Gastroesophageal sphincter (tissue), 4 donors: ENCODE data around the gene HTR2B. TPM values are rescaled to one million over a fixed set of nuclear protein-coding genes. Genes with fewer than 3 reads are reported as not detected.
A peak's percentile ranks its signal among the peaks of the same experiment; 100 is the strongest.

ENCODE experiments used
- ATAC-seq: fragments of 150-250 bp; one replicate; pipeline ENCODE4 v1.9.1; 2016; ENCODE audit warnings: mild to moderate bottlenecking, moderate library complexity
- H3K27ac ChIP-seq, 4 donors: fragments of 200-600 bp; sonication (generic) in 3 of 4; 1 replicate in 3 of 4; 2 replicates in 1 of 4; pipeline ENCODE4 v1.5.1; 2016 to 2019
- H3K27me3 ChIP-seq: fragments of 200-600 bp; sonication (generic); one replicate; pipeline ENCODE4 v1.5.1; 2019
- H3K36me3 ChIP-seq, 2 donors: fragments of 200-600 bp; sonication (generic); one replicate each; pipeline ENCODE4 v1.5.1; 2019; ENCODE audit warnings: control low read depth in 1 of 2
- H3K4me1 ChIP-seq, 3 donors: fragments of 200-600 bp; sonication (generic); 1 replicate in 2 of 3; 2 replicates in 1 of 3; pipeline ENCODE4 v1.5.1; 2016 to 2019; ENCODE audit warnings: control low read depth in 2 of 3
- H3K4me3 ChIP-seq, 2 donors: fragments of 200-600 bp; sonication (generic); one replicate each; pipeline ENCODE4 v1.5.1; 2019; ENCODE audit warnings: mild to moderate bottlenecking in 1 of 2, moderate library complexity in 1 of 2
- H3K9me3 ChIP-seq, 3 donors: fragments of 200-600 bp; sonication (generic); one replicate each; pipeline ENCODE4 v1.5.1; 2017 to 2019; ENCODE audit warnings: control low read depth in 2 of 3
- EP300 ChIP-seq: sonication (generic); formaldehyde crosslinking; IDR thresholded peaks from one replicate; pipeline ENCODE4 v1.6.1; 2017; ENCODE audit warnings: antibody characterized with exemption, mild to moderate bottlenecking
- POLR2A ChIP-seq, 2 donors: fragments of 450-650 bp; IDR thresholded peaks; one replicate each; pipeline ENCODE4 v1.6.1; 2017; ENCODE audit warnings: antibody characterized with exemption in 2 of 2, mild to moderate bottlenecking in 2 of 2, moderate library complexity in 1 of 2
- POLR2AphosphoS5 ChIP-seq: sonication (generic); formaldehyde crosslinking; IDR thresholded peaks from one replicate; pipeline ENCODE4 v1.6.1; 2017; ENCODE audit warnings: antibody characterized with exemption
- WGBS, 2 donors: methylation state at CpG; one replicate each; pipeline ENCODE4 v1.1.5; 2018; ENCODE audit warnings: low coverage in 1 of 2; 5-methylcytosine and 5-hydroxymethylcytosine counted together
- total RNA-seq, 4 donors: library from RNA; depleted of rRNA; stranded (reverse); fragments of >200 nt; gene quantifications; one replicate each; pipeline ENCODE4 v1.1.0, GENCODE V29; 2016
- TF ChIP-seq, protein P1 (sequence below), 4 experiments: fragments of 200-600 bp in 2 of 4; fragments of 450-650 bp in 2 of 4; sonication (generic) in 1 of 4; IDR thresholded peaks; one replicate each; pipeline ENCODE4 v1.5.1; 2017 to 2019; ENCODE audit warnings: antibody characterized with exemption in 4 of 4, mild to moderate bottlenecking in 2 of 4, moderate library complexity in 2 of 4

Gene HTR2B
- total RNA-seq, 4 donors from 2014 or later = 6.8 to 17.3 (median 16.0) TPM

GRCh38 chr2:231134910-231135655 lies 10.2 kb upstream of the HTR2B start:
- H3K9me3 ChIP-seq = no peaks in the 10 kb centered on the region
- H3K4me1 ChIP-seq = peaks cover 0 to 57% (median 0%) of the 10 kb centered on the region in 3 donors
- peak overlapping the region in 1 of 4 donors; percentile 53 for H3K27ac ChIP-seq
- H3K27me3 ChIP-seq = no peaks in the 10 kb centered on the region
- WGBS, 2 donors = 87 to 100% methylated on average over 1 of the region's 1 CpG
- H3K36me3 ChIP-seq = no peaks in the 10 kb centered on the region
- no peak overlapping the region for H3K4me3 ChIP-seq
- no peak for ATAC-seq
- TF ChIP-seq POLR2A (IDR thresholded peaks at IDR 0.05) = no peak
- TF ChIP-seq, protein P1, sequence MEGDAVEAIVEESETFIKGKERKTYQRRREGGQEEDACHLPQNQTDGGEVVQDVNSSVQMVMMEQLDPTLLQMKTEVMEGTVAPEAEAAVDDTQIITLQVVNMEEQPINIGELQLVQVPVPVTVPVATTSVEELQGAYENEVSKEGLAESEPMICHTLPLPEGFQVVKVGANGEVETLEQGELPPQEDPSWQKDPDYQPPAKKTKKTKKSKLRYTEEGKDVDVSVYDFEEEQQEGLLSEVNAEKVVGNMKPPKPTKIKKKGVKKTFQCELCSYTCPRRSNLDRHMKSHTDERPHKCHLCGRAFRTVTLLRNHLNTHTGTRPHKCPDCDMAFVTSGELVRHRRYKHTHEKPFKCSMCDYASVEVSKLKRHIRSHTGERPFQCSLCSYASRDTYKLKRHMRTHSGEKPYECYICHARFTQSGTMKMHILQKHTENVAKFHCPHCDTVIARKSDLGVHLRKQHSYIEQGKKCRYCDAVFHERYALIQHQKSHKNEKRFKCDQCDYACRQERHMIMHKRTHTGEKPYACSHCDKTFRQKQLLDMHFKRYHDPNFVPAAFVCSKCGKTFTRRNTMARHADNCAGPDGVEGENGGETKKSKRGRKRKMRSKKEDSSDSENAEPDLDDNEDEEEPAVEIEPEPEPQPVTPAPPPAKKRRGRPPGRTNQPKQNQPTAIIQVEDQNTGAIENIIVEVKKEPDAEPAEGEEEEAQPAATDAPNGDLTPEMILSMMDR (IDR thresholded peaks at IDR 0.05) = no peak
- TF ChIP-seq POLR2AphosphoS5 = no peak
- no peak for TF ChIP-seq EP300

GRCh38 chr2:231133365-231134099 lies 8.7 kb upstream of the HTR2B start:
- 90% methylated on average over 1 of the region's 1 CpG for WGBS, 2 donors
- ATAC-seq = no peak
- H3K4me3 ChIP-seq = no peak overlapping the region
- no peaks in the 10 kb centered on the region for H3K9me3 ChIP-seq
- no peaks in the 10 kb centered on the region for H3K36me3 ChIP-seq
- TF ChIP-seq, protein P1 (IDR thresholded peaks at IDR 0.05) = no peak
- H3K4me1 ChIP-seq = peaks cover 0 to 56% (median 0%) of the 10 kb centered on the region in 3 donors
- no peaks in the 10 kb centered on the region for H3K27me3 ChIP-seq
- H3K27ac ChIP-seq = peak overlapping the region in 1 of 4 donors; percentile 53

DNA sequence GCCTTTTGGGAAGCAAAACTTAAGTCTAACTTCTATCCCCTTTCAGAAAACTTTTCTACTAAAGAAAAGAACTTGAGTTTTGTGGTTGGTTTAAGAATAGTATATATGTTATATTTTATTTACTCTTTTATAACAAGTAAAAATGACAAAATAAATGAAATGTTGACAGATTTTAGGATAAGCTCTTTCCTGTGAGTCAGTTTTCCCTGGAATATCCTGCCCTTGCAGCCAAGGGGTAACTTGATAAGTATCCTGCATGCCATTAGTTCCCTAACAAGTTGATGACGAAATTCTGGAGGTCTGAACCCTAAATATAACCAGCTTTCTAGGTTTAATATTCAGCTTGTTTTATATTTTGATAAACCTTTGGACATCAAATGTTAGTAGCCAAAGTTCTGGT lies 7.3 kb upstream of the HTR2B start:
- Histone ChIP-seq H3K36me3 (no peaks in the 10 kb centered on the region), H3K9me3 (no peaks in the 10 kb centered on the region), H3K4me3 (no peak overlapping the region), H3K27ac (peak overlapping the region in 1 of 4 donors; percentile 53), H3K4me1 (peaks cover 0 to 46% (median 0%) of the 10 kb centered on the region in 3 donors), H3K27me3 (no peaks in the 10 kb centered on the region)
- no peak for ATAC-seq
- 53 to 100% methylated on average over 1 of the region's 1 CpG for WGBS, 2 donors
- TF ChIP-seq POLR2A (IDR thresholded peaks at IDR 0.05) = no peak
- TF ChIP-seq, protein P1 (IDR thresholded peaks at IDR 0.05) = no peak
- no peak for TF ChIP-seq EP300

- ATAC-seq = no peak
- Histone ChIP-seq H3K9me3 (no peaks in the 10 kb centered on the region), H3K27me3 (no peaks in the 10 kb centered on the region), H3K36me3 (no peaks in the 10 kb centered on the region), H3K4me1 (peaks cover 0 to 57% (median 0%) of the 10 kb centered on the region in 3 donors), H3K4me3 (no peak overlapping the region), H3K27ac (peak overlapping the region in 1 of 4 donors; percentile 44)
- 82 to 85% methylated on average over 5 to 6 of the region's 6 CpGs for WGBS, 2 donors
- no peak for TF ChIP-seq POLR2AphosphoS5
- no peak for TF ChIP-seq POLR2A (IDR thresholded peaks at IDR 0.05)
- TF ChIP-seq, protein P1 (IDR thresholded peaks at IDR 0.05) = no peak
- no peak for TF ChIP-seq EP300
Measured at GRCh38 chr2:231130336-231131056, 5.7 kb upstream of the HTR2B start.
